Neural cell (in vitro differentiated cells): ENCODE measurements around the gene NPC1. TPM values are rescaled to one million over a fixed set of nuclear protein-coding genes. Genes with fewer than 3 reads are reported as not detected.

Source experiments
- H2AFZ ChIP-seq: fragments of 200-600, 300-800 bp; sonication (generic), shearing (Covaris generic); 2 replicates; pipeline ENCODE4 v1.6.0; 2014; ENCODE audit warnings: low read depth, mild to moderate bottlenecking, antibody characterized with exemption, low read length, moderate library complexity
- H3F3A ChIP-seq: fragments of 200-600 bp; shearing (Covaris generic); 2 replicates; pipeline ENCODE4 v1.6.1; 2016; ENCODE audit warnings: mild to moderate bottlenecking, moderate library complexity, mixed read lengths, antibody characterized with exemption, low read length; ENCODE audit not compliant: insufficient read depth, poor library complexity, severe bottlenecking
- H3K27ac ChIP-seq: fragments of 200-600, 300-800 bp; sonication (generic), shearing (Covaris generic); 2 replicates; pipeline ENCODE4 v1.5.1; 2014; ENCODE audit warnings: mild to moderate bottlenecking, low read length, moderate library complexity
- H3K27me3 ChIP-seq: fragments of 300-800, 200-600 bp; sonication (generic), shearing (Covaris generic); 2 replicates; pipeline ENCODE4 v1.6.0; 2014; ENCODE audit warnings: mild to moderate bottlenecking, low read depth, low read length, moderate library complexity; ENCODE audit not compliant: insufficient read depth
- H3K36me3 ChIP-seq: fragments of 300-800, 200-600 bp; sonication (generic), shearing (Covaris generic); 2 replicates; pipeline ENCODE4 v1.5.1; 2014; ENCODE audit warnings: mild to moderate bottlenecking, antibody characterized with exemption, low read length, moderate library complexity; ENCODE audit not compliant: insufficient read depth
- H3K4me2 ChIP-seq: fragments of 300-800, 200-600 bp; sonication (generic), shearing (Covaris generic); 2 replicates; pipeline ENCODE4 v1.6.0; 2014; ENCODE audit warnings: mild to moderate bottlenecking, low read length
- H3K4me3 ChIP-seq: fragments of 300-800, 200-600 bp; sonication (generic), shearing (Covaris generic); 2 replicates; pipeline ENCODE4 v1.5.1; 2014; ENCODE audit warnings: mild to moderate bottlenecking, low read length, moderate library complexity
- H3K79me2 ChIP-seq: fragments of 200-600 bp; shearing (Covaris generic); replicated peaks from 2 replicates; pipeline ENCODE4 v1.6.0; 2014; ENCODE audit warnings: mild to moderate bottlenecking, low read length, moderate library complexity; ENCODE audit not compliant: insufficient read depth
- H3K9ac ChIP-seq: fragments of 300-800, 200-600 bp; sonication (generic), shearing (Covaris generic); 2 replicates; pipeline ENCODE4 v1.6.1; 2016; ENCODE audit warnings: mild to moderate bottlenecking, low read length, mixed read lengths
- H3K9me2 ChIP-seq: fragments of 200-600 bp; shearing (Covaris generic); 2 replicates; pipeline ENCODE4 v1.6.1; 2016; ENCODE audit warnings: mild to moderate bottlenecking, low read length, mixed read lengths; ENCODE audit not compliant: insufficient read depth
- H3K9me3 ChIP-seq: fragments of 200-600, 300-800 bp; sonication (generic), shearing (Covaris generic); 2 replicates; pipeline ENCODE4 v1.6.1; 2016; ENCODE audit warnings: mild to moderate bottlenecking, mixed run types, low read length, moderate library complexity, mixed read lengths
- H4K20me1 ChIP-seq: fragments of 200-600 bp; shearing (Covaris generic); 2 replicates; pipeline ENCODE4 v1.6.1; 2016; ENCODE audit warnings: mild to moderate bottlenecking, mixed run types; ENCODE audit not compliant: insufficient read depth
- CTCF ChIP-seq: fragments of 450-650 bp; IDR thresholded peaks from 2 replicates; pipeline ENCODE4 v1.5.1; 2014; ENCODE audit warnings: antibody characterized with exemption, mild to moderate bottlenecking, moderate library complexity; ENCODE audit not compliant: poor library complexity, severe bottlenecking
- EP300 ChIP-seq: fragments of 450-650 bp; conservative IDR thresholded peaks from 2 replicates; pipeline ENCODE4 v1.6.1; 2014; ENCODE audit warnings: antibody characterized with exemption, mild to moderate bottlenecking, moderate library complexity; ENCODE audit not compliant: poor library complexity, severe bottlenecking
- EZH2 ChIP-seq: fragments of 200-600, 300-800 bp; shearing (Covaris generic), sonication (generic); IDR thresholded peaks from 2 replicates; pipeline ENCODE4 v1.6.1; 2014; ENCODE audit warnings: antibody characterized with exemption, low read length, borderline replicate concordance, mild to moderate bottlenecking; ENCODE audit not compliant: insufficient read depth, poor library complexity, severe bottlenecking
- MXI1 ChIP-seq: fragments of 450-650 bp; conservative IDR thresholded peaks from 2 replicates; pipeline ENCODE4 v1.6.1; 2014; ENCODE audit warnings: antibody characterized with exemption, mild to moderate bottlenecking; ENCODE audit not compliant: poor library complexity, severe bottlenecking
- POLR2AphosphoS5 ChIP-seq: IDR thresholded peaks from 2 replicates; pipeline ENCODE4 v1.6.1; 2012
- RAD21 ChIP-seq: fragments of 450-650 bp; conservative IDR thresholded peaks from 2 replicates; pipeline ENCODE4 v1.6.1; 2014; ENCODE audit warnings: antibody characterized with exemption, mild to moderate bottlenecking, moderate library complexity
- SMC3 ChIP-seq: fragments of 450-650 bp; conservative IDR thresholded peaks from 2 replicates; pipeline ENCODE4 v1.6.1; 2014; ENCODE audit warnings: antibody characterized with exemption, mild to moderate bottlenecking, moderate library complexity; ENCODE audit not compliant: poor library complexity
- TAF1 ChIP-seq: IDR thresholded peaks from 2 replicates; pipeline ENCODE4 v1.6.1; 2012; ENCODE audit warnings: low read depth
- polyA plus RNA-seq: library from polyadenylated mRNA; depleted of rRNA; stranded (reverse); fragments of >200 nt; gene quantifications from 2 replicates; pipeline ENCODE4 v1.2.3, GENCODE V29; 2014
- TF ChIP-seq, protein P1 (sequence below): IDR thresholded peaks from 2 replicates; pipeline ENCODE4 v1.6.1; 2012; ENCODE audit warnings: borderline replicate concordance

Gene NPC1
- polyA plus RNA-seq, 1 donor from 2014 or later: 20.9 TPM

DNA sequence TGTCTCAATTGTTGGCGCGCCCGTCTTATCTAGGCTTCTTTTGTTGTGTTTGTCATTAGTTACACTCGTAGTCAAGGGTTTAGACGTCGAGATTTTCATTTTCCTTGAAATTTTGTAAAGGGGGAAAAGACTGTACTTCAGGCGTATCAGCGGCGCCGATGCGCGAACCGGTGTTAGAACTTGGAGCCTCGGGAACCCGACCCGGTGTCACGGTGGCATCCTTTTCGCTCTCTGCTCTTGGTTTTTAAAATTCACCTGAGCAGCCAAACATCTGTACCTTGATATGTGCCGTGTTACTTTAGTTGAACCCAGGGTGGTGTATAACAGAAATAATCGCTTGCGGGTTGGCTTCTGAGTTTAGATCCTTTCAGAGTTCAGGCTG is 82.4 kb downstream of the NPC1 start:
- H3K9me3 ChIP-seq: no peaks in the 10 kb centered on the region
- no peaks in the 10 kb centered on the region for H3K27me3 ChIP-seq
- H3K36me3 ChIP-seq: no peaks in the 10 kb centered on the region
- H3K9me2 ChIP-seq: no peaks in the 10 kb centered on the region
- peak overlapping the region; percentile 94 for H3K4me3 ChIP-seq
- TF ChIP-seq RAD21: no peak
- TF ChIP-seq POLR2AphosphoS5: no peak
- TF ChIP-seq CTCF: no peak
- TF ChIP-seq, protein P1, sequence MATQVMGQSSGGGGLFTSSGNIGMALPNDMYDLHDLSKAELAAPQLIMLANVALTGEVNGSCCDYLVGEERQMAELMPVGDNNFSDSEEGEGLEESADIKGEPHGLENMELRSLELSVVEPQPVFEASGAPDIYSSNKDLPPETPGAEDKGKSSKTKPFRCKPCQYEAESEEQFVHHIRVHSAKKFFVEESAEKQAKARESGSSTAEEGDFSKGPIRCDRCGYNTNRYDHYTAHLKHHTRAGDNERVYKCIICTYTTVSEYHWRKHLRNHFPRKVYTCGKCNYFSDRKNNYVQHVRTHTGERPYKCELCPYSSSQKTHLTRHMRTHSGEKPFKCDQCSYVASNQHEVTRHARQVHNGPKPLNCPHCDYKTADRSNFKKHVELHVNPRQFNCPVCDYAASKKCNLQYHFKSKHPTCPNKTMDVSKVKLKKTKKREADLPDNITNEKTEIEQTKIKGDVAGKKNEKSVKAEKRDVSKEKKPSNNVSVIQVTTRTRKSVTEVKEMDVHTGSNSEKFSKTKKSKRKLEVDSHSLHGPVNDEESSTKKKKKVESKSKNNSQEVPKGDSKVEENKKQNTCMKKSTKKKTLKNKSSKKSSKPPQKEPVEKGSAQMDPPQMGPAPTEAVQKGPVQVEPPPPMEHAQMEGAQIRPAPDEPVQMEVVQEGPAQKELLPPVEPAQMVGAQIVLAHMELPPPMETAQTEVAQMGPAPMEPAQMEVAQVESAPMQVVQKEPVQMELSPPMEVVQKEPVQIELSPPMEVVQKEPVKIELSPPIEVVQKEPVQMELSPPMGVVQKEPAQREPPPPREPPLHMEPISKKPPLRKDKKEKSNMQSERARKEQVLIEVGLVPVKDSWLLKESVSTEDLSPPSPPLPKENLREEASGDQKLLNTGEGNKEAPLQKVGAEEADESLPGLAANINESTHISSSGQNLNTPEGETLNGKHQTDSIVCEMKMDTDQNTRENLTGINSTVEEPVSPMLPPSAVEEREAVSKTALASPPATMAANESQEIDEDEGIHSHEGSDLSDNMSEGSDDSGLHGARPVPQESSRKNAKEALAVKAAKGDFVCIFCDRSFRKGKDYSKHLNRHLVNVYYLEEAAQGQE: no peak
- TF ChIP-seq EZH2: no peak
- no peak for TF ChIP-seq EP300
- no peak for TF ChIP-seq SMC3
- no peak for TF ChIP-seq TAF1
- TF ChIP-seq MXI1: no peak
- H3F3A ChIP-seq: no peaks in the 10 kb centered on the region
- peak overlapping the region; percentile 68 for H3K9ac ChIP-seq
- no peaks in the 10 kb centered on the region for H4K20me1 ChIP-seq
- peak overlapping the region; percentile 68 for H3K4me2 ChIP-seq
- H3K27ac ChIP-seq: no peak overlapping the region
- H2AFZ ChIP-seq: peak overlapping the region; percentile 73
- no peaks in the 10 kb centered on the region for H3K79me2 ChIP-seq

- Histone ChIP-seq H3K27ac (peak within 1 kb of the TSS; percentile 42), H3F3A (no peaks in the 10 kb centered on the region), H3K4me3 (peak within 1 kb of the TSS; percentile 94), H2AFZ (peak within 1 kb of the TSS; percentile 73), H4K20me1 (no peaks in the 10 kb centered on the region), H3K27me3 (no peaks in the 10 kb centered on the region), H3K36me3 (no peaks in the 10 kb centered on the region), H3K79me2 (no peaks in the 10 kb centered on the region), H3K9ac (peak within 1 kb of the TSS; percentile 68), H3K4me2 (peak within 1 kb of the TSS; percentile 81), H3K9me2 (no peaks in the 10 kb centered on the region), H3K9me3 (no peaks in the 10 kb centered on the region)
- TF ChIP-seq POLR2AphosphoS5 (peak; percentile 54), CTCF (peak; percentile 59), EZH2 (no peak), MXI1 (peak; percentile 77), RAD21 (peak; percentile 60), TAF1 (no peak), SMC3 (peak; percentile 43), EP300 (peak; percentile 18)
- TF ChIP-seq, protein P1: no peak
Measured at GRCh38 chr18:23503038-23503962, 83.0 kb downstream of the NPC1 start, which contains the start of gene RMC1. Gene RMC1, plus strand, starts transcription at chr18:23503511. Its CDS starts 108 bp downstream, at chr18:23503619.
